IMR-90 (cell line): ENCODE results near the gene RNF217.

Experiments
- CEBPB ChIP-seq: IDR thresholded peaks from 2 replicates; pipeline ENCODE4 v1.6.1; 2012; ENCODE audit warnings: low read depth, low read length, improper control_type of control experiment
- CTCF ChIP-seq: conservative IDR thresholded peaks from 2 replicates; pipeline ENCODE4 v1.5.1; 2012; ENCODE audit warnings: mild to moderate bottlenecking, low read depth, low read length, improper control_type of control experiment
- ELK1 ChIP-seq: fragments of 150-350 bp; IDR thresholded peaks from 2 replicates; pipeline ENCODE4 v1.6.1; 2016; ENCODE audit warnings: low read depth, mild to moderate bottlenecking, low read length, moderate library complexity, borderline replicate concordance
- MAFK ChIP-seq: IDR thresholded peaks from 2 replicates; pipeline ENCODE4 v1.6.1; 2012; ENCODE audit warnings: low read depth, low read length, improper control_type of control experiment
- POLR2A ChIP-seq: IDR thresholded peaks from 2 replicates; pipeline ENCODE4 v1.6.1; 2012; ENCODE audit warnings: mild to moderate bottlenecking, low read depth, low read length
- RAD21 ChIP-seq: IDR thresholded peaks from 2 replicates; pipeline ENCODE4 v1.6.1; 2012; ENCODE audit warnings: low read length, improper control_type of control experiment
- RCOR1 ChIP-seq: IDR thresholded peaks from 2 replicates; pipeline ENCODE4 v1.6.1; 2012; ENCODE audit warnings: mild to moderate bottlenecking, low read length, improper control_type of control experiment; ENCODE audit not compliant: insufficient replicate concordance
- RFX5 ChIP-seq: IDR thresholded peaks from 2 replicates; pipeline ENCODE4 v1.8.0; 2012; ENCODE audit warnings: low read depth, mild to moderate bottlenecking, low read length, moderate library complexity
- USF2 ChIP-seq: fragments of 150-350 bp; IDR thresholded peaks from 2 replicates; pipeline ENCODE4 v1.6.1; 2017; ENCODE audit warnings: mild to moderate bottlenecking, antibody characterized with exemption, low read length, low read depth

GRCh38 chr6:125004797-125005595, 42.8 kb downstream of the RNF217 start:
- TF ChIP-seq CTCF (no peak), MAFK (no peak), RAD21 (no peak), ELK1 (no peak), USF2 (no peak), POLR2A (no peak), RCOR1 (no peak), CEBPB (no peak), RFX5 (no peak)
